HG02943 (cell line): ENCODE results near the gene WFIKKN1.

Source experiments
- ATAC-seq: cut with Tn5 transposase; IDR thresholded peaks from one replicate; pipeline ENCODE4 v1.9.1; 2021; ENCODE audit warnings: mild to moderate bottlenecking, low read depth, moderate library complexity; ENCODE audit not compliant: unreplicated experiment

The WFIKKN1 gene

GRCh38 chr16:622920-623280, 7.9 kb upstream of the WFIKKN1 start:
- ATAC-seq = no peak

- ATAC-seq = no peak
These were observed 6.2 kb upstream of the WFIKKN1 start for GRCh38 chr16:624526-625070.

GRCh38 chr16:625117-625976, 5.4 kb upstream of the WFIKKN1 start:
- no peak for ATAC-seq

DNA sequence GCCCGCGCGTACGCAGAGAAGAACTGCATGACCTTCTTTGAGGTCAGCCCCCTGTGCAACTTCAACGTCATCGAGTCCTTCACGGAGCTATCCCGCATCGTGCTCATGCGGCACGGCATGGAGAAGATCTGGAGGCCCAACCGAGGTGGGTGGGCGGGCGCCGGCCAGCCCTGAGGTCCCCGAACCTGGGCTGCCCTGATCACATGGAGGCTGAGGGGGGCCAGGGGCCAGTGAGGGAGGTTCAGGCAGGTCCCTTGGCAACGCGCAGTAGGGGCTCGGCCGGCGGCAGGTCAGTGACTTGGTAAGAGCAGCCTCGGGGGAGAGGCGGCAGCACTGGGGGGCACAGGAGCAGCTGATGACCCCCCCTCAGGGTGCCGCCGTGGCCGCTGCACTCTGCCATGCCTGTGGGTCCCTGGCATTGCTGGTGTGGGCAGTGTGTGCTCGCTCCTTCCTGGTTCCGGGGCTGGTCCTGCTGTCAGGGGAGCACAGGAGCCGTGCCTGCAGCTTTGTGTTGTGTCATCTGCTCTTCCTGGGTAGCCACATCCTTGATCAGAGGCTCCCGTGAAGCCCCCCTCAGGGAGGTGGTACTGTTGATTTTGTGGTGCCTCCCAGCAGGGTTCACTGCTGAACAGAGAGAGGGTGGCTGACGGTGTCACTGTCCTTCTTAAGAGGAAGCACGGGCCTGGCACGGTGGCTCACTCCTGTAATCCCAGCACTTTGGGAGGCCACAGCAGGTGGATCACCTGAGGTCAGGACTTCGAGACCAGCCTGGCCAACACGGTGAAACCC, 4.6 kb upstream of the WFIKKN1 start:
- ATAC-seq = no peak

GRCh38 chr16:626787-627453, 3.9 kb upstream of the WFIKKN1 start:
- ATAC-seq = no peak

- no peak for ATAC-seq
These were observed 3.1 kb upstream of the WFIKKN1 start for GRCh38 chr16:627454-628239.

- ATAC-seq = no peak
These were observed 2.3 kb upstream of the WFIKKN1 start for GRCh38 chr16:628321-629061.

GRCh38 chr16:629185-629832, 1.5 kb upstream of the WFIKKN1 start:
- ATAC-seq = no peak

- no peak for ATAC-seq
These were observed 944 bp upstream of the WFIKKN1 start for GRCh38 chr16:629833-630248.

GRCh38 chr16:630249-630814, 453 bp upstream of the WFIKKN1 start:
- no peak for ATAC-seq

DNA sequence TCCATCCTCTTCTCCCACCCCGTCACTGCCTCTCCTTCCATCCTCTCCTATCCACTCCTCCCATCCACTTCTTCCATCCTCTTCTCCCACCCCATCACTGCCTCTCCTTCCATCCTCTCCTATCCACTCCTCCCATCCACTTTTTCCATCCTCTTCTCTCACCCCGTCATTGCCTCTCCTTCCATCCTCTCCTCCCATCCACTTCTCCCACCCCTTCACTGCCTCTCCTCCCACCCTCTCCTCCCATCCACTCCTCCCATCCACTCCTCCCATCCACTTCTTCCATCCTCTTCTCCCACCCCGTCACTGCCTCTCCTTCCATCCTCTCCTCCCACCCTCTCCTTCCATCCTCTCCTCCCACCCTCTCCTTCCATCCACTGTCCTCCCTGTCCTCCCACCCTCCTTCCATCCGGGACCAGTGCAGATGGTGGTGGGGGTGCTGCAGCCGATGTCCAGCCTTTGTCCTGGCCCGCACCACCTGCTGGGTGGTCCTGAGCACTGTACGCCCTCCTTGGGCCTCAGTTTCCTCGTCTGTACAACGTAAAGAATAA, 1.1 kb downstream of the WFIKKN1 start:
- no peak for ATAC-seq

DNA sequence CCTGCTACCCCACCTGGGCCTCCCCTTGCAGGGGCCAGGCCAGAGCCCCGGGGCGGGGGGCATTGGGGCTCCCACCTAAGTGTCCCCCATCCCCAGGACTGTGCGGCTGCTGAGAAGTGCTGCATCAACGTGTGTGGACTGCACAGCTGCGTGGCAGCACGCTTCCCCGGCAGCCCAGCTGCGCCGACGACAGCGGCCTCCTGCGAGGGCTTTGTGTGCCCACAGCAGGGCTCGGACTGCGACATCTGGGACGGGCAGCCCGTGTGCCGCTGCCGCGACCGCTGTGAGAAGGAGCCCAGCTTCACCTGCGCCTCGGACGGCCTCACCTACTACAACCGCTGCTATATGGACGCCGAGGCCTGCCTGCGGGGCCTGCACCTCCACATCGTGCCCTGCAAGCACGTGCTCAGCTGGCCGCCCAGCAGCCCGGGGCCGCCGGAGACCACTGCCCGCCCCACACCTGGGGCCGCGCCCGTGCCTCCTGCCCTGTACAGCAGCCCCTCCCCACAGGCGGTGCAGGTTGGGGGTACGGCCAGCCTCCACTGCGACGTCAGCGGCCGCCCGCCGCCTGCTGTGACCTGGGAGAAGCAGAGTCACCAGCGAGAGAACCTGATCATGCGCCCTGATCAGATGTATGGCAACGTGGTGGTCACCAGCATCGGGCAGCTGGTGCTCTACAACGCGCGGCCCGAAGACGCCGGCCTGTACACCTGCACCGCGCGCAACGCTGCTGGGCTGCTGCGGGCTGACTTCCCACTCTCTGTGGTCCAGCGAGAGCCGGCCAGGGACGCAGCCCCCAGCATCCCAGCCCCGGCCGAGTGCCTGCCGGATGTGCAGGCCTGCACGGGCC, 1.9 kb downstream of the WFIKKN1 start:
- ATAC-seq = no peak

GRCh38 chr16:633336-634050, 2.7 kb downstream of the WFIKKN1 start:
- ATAC-seq = no peak

- ATAC-seq = no peak
These were observed 3.4 kb downstream of the WFIKKN1 start for GRCh38 chr16:634051-634670.

GRCh38 chr16:634996-635395, 4.2 kb downstream of the WFIKKN1 start:
- no peak for ATAC-seq

DNA sequence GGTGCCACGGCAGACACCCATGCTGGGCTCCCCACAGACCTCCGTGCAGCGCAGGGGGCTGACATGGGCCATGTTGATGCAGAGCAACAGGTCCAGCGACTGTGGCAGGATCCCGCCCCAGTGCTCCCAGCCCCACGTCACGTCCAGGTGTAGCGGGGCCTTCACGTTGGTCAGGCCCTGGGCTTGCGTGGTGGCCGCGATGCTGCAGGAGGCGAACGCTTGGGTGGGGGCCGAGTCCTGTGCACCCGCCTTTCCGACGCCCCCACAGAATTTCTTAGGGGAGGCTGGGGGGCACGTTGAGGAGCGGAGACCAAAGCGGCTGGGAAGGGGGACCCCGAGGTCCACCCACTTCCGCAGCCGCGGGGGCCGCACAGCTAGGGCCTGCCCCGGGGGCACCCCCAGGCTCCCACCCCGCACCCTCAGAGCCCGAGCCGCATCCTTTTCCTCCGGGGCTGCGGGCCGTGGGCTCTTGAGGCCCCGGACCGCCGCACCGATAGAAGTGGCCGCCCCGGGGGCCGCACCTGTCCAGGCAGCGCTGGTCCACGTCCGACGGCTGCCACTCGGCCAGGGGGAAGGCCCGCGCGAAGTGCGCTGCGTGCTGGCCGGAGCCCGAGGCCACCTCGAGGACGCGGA, 4.9 kb downstream of the WFIKKN1 start:
- ATAC-seq = no peak
